Activated naive CD8-positive, alpha-beta T cell treated with anti-CD3 and anti-CD28 coated beads, Interleukin-2, amount 50 U/mL, for 24 hours (primary cell): Measurements from ENCODE around the gene TMEM108.

Experiments used
- ATAC-seq: fragments of 150-1000 bp; cut with Tn5 transposase; one replicate; pipeline ENCODE4 v1.10.0; 2021
- DNase-seq: peaks from one replicate; pipeline ENCODE4 v3.0.0; 2021
- H3K27ac Mint-ChIP-seq: one replicate; pipeline ENCODE4 v1.8.0; 2021; ENCODE audit warnings: mild to moderate bottlenecking, mixed read lengths
- H3K27me3 Mint-ChIP-seq: one replicate; pipeline ENCODE4 v1.8.0; 2021; ENCODE audit warnings: mixed read lengths
- H3K36me3 Mint-ChIP-seq: one replicate; pipeline ENCODE4 v1.8.0; 2021; ENCODE audit warnings: low read depth, mixed read lengths
- H3K4me1 Mint-ChIP-seq: one replicate; pipeline ENCODE4 v1.8.0; 2021; ENCODE audit warnings: mixed read lengths
- H3K4me3 Mint-ChIP-seq: one replicate; pipeline ENCODE4 v1.8.0; 2021; ENCODE audit warnings: mild to moderate bottlenecking, moderate library complexity, mixed read lengths
- H3K9me3 Mint-ChIP-seq: one replicate; pipeline ENCODE4 v1.8.0; 2021; ENCODE audit warnings: mixed read lengths

TMEM108 gene

DNA sequence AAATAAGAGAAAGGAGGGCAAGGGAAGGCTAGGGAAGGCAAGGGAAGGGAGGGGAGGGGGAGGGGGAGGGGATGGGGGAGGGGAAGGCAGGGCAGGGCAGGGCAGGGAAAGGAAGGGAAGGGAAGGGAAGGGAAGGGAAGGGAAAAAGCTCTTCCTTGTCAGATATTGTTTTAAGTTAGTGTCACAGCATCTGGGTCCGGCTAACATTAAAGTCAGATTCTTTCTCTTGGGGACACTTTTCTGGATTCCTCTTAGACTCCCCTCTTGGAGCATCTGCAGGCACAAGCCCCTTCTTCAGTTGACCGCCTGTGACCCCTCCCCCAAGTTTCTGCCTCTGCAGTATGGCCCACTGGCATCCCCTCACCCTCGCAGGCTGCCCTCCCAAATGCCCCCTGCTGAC is 387.7 kb downstream of the TMEM108 start:
- Mint-ChIP-seq H3K4me1 (peaks cover 8% of the 10 kb centered on the region), H3K27ac (peak overlapping the region; percentile 54), H3K4me3 (no peak overlapping the region), H3K36me3 (no peaks in the 10 kb centered on the region), H3K9me3 (no peaks in the 10 kb centered on the region), H3K27me3 (no peaks in the 10 kb centered on the region)
- ATAC-seq = no peak
- no peak for DNase-seq

DNA sequence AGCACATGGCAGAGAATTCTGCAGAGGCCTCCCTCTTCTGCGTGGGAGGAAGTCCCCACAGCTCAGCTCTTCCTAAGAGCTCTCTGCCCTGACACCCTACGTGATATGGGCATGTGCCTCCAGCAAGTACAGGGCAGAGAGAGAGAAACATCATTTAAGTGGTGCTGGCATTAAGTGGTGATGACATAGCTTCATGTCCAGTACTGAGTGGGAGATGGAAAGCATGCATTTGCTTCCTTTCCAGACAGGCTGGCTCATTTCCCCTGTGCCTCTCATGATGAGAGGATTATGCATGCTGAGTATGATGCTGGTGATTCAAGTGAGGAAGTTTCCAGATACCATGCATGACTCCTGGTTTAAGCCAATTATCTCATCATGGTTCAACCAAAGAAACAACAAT is 388.5 kb downstream of the TMEM108 start:
- no peaks in the 10 kb centered on the region for H3K27me3 Mint-ChIP-seq
- DNase-seq = no peak
- H3K9me3 Mint-ChIP-seq = no peaks in the 10 kb centered on the region
- H3K4me1 Mint-ChIP-seq = peaks cover 8% of the 10 kb centered on the region
- peak; percentile 45 for ATAC-seq
- no peaks in the 10 kb centered on the region for H3K36me3 Mint-ChIP-seq
- H3K27ac Mint-ChIP-seq = no peak overlapping the region
- no peak overlapping the region for H3K4me3 Mint-ChIP-seq

DNA sequence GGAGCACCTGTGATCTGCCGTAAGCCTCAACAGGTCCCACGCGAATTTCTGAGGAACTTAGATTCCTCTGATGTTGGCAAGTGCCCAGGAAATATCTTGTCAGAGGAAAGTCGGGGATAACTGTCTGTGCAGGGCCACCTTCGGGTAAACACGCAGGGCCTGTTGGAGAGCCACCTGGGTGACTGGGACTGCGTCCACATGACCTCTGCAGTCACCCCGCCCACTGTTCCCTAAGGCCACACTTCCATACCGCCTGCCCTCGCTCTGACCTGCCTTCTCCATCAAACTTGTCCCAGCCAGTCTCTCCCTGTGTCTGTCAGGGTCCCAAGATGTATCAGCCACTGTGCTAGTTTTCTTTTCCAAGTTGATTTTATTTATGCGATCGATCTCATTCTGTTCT is 390.4 kb downstream of the TMEM108 start:
- Mint-ChIP-seq H3K27ac (no peak overlapping the region), H3K4me1 (peaks cover 8% of the 10 kb centered on the region), H3K36me3 (no peaks in the 10 kb centered on the region), H3K9me3 (no peaks in the 10 kb centered on the region), H3K4me3 (no peak overlapping the region), H3K27me3 (no peaks in the 10 kb centered on the region)
- DNase-seq (no peak), ATAC-seq (no peak)

DNA sequence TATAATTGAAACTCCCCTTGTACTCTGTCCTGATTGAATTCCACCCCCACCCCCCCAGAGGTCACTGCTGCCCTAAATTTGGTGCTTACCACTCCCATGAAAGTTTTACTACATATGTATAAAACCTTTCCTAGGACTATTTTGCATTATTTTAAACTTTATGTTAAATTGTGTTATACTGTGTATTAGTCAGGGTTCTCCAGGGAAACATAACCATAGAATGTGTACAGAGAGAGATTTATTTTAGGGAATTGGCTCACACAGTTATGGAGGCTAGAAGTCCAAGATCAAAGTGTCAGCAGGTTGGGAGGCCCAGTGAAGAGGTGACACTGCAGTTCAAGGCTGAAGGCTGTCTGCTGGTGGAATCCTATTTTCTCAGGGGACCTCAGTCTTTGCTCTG is 390.9 kb downstream of the TMEM108 start:
- no peaks in the 10 kb centered on the region for H3K9me3 Mint-ChIP-seq
- ATAC-seq = no peak
- H3K4me3 Mint-ChIP-seq = no peak overlapping the region
- H3K36me3 Mint-ChIP-seq = no peaks in the 10 kb centered on the region
- peaks cover 3% of the 10 kb centered on the region for H3K4me1 Mint-ChIP-seq
- DNase-seq = no peak
- no peak overlapping the region for H3K27ac Mint-ChIP-seq
- H3K27me3 Mint-ChIP-seq = no peaks in the 10 kb centered on the region

DNA sequence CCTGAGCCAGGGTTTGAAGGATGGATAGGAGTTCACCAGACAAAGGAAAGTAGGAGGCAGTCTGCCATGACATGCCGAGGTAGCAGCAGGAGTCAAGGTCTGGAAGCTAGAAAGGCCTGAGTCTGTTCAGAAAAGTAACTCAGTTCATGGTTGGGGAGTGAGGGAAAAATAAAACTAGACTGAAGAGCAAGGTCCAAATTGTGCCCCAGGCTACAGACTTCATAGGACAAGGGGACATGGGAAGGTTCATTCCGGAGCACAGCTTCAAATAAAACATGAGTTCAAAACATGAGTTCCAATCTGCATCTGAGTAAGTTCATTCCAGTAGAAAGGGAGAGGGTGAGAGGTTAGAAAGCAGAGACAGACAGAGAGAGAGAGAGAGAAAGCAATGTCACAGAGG is 401.4 kb downstream of the TMEM108 start:
- H3K9me3 Mint-ChIP-seq = peaks cover 8% of the 10 kb centered on the region

DNA sequence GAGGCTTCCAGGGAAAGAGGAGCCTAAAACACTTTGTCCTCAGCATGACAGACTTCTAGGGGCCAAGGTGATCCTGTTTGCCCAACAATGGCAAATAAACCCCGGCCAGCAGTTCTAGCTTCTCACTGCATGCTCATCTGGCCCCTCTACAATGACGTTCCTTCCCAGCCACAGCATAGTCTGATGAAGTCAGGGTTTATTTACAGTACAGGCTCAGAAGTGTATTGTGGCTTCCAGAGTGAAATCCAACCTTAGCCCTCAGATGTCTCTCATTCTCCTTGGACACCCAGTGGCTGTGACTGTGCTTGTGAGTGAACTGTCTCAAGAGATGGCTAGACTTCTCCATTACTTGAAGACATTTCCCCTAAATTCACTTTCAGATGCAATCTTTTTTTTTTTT is 402.5 kb downstream of the TMEM108 start:
- H3K27me3 Mint-ChIP-seq = no peaks in the 10 kb centered on the region
- ATAC-seq (no peak), DNase-seq (no peak)
- H3K36me3 Mint-ChIP-seq = peaks cover 5% of the 10 kb centered on the region
- H3K4me3 Mint-ChIP-seq = no peak overlapping the region
- no peak overlapping the region for H3K27ac Mint-ChIP-seq
- peaks cover 27% of the 10 kb centered on the region for H3K4me1 Mint-ChIP-seq
- peaks cover 8% of the 10 kb centered on the region for H3K9me3 Mint-ChIP-seq

More for the DNA sequence above, 401.4 kb downstream of the TMEM108 start:
- H3K27ac Mint-ChIP-seq = no peak overlapping the region
- no peak overlapping the region for H3K4me3 Mint-ChIP-seq
- H3K36me3 Mint-ChIP-seq = peaks cover 5% of the 10 kb centered on the region
- no peak for ATAC-seq
- no peaks in the 10 kb centered on the region for H3K27me3 Mint-ChIP-seq
- H3K4me1 Mint-ChIP-seq = peaks cover 27% of the 10 kb centered on the region
- no peak for DNase-seq

DNA sequence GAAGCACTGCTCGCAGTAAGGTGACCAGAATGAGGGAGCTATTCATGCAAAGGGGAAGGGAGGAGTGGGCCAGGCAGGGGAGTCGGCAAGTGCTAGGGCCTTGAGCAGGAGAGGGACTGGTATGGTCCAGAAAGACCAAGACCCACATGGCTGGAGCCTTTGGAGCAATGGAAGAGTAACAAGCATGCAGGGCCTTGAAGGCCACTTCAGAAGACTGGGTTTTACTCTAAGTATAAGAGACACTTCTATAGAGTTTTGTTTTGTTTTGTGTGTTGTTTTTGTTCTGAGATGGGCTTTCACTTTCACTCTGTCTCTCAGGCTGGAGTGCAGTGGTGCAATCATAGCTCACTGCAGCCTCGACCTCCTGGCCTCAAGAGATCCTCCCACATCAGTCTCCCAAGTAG is 403.7 kb downstream of the TMEM108 start:
- peaks cover 27% of the 10 kb centered on the region for H3K4me1 Mint-ChIP-seq
- no peaks in the 10 kb centered on the region for H3K27me3 Mint-ChIP-seq
- peaks cover 5% of the 10 kb centered on the region for H3K36me3 Mint-ChIP-seq
- H3K27ac Mint-ChIP-seq = peak overlapping the region; percentile 77
- DNase-seq (no peak), ATAC-seq (peak; percentile 64)
- peak overlapping the region; percentile 66 for H3K4me3 Mint-ChIP-seq
- H3K9me3 Mint-ChIP-seq = peaks cover 8% of the 10 kb centered on the region

DNA sequence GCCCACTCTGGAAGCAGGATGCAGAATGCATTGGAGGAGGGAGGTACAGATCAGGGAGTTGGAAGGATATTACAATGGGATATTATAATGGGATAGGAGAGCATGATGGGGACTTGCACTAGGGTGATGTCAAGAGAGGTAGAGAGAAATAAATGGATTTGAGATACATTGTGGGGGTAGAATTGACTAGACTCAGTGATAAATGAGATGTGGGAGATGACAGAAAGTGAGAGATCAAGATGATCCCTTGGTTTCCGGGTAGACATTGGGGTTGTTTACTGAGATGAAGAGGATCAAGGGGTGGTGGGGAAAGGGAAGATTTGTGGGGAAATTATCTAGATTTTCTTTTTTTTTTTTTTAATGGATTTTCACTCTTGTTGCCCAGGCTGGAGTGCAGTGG is 404.3 kb downstream of the TMEM108 start:
- Mint-ChIP-seq H3K27me3 (no peaks in the 10 kb centered on the region), H3K4me1 (peaks cover 27% of the 10 kb centered on the region), H3K4me3 (peak overlapping the region; percentile 66), H3K9me3 (peaks cover 8% of the 10 kb centered on the region), H3K27ac (no peak overlapping the region), H3K36me3 (peaks cover 5% of the 10 kb centered on the region)
- peak; percentile 25 for ATAC-seq
- DNase-seq = no peak

DNA sequence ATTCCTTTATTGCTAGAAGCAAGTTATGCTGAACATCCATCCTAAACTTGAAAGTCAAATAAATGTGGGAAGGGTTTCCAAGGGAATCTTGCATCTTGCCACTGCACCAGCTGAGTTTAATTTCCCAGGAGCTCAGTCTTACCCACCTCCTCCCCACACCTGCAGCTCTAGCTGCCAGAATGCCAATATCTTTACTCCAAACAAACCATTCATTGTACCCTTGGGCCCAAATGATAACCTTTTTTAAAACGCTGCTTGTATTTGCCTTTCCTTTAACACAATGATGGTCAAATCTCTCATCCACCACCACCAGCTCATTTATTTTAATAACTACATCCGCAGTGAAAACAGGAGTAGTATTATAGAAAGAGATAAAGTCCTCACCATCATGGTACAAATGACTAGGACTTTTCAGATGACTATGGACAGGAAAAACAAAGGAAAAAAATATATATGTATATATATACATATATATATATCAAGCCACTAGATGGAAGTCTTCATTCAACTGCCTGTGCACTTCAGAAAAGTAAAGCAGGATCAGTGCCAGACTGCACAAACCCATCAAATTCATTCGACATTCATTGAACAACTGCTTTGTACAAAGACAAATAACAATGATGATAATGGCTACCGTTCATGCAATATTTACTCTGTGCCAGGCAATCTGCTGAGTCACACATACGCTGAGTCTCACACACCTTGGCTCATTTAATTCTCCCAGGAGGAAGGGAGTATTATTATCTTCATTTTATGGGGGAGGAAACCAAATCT is 405.6 kb downstream of the TMEM108 start:
- Mint-ChIP-seq H3K4me3 (no peak overlapping the region), H3K36me3 (peaks cover 5% of the 10 kb centered on the region), H3K9me3 (peaks cover 8% of the 10 kb centered on the region), H3K27me3 (no peaks in the 10 kb centered on the region), H3K27ac (no peak overlapping the region), H3K4me1 (peaks cover 36% of the 10 kb centered on the region)
- DNase-seq = no peak
- ATAC-seq = peak; percentile 8

DNA sequence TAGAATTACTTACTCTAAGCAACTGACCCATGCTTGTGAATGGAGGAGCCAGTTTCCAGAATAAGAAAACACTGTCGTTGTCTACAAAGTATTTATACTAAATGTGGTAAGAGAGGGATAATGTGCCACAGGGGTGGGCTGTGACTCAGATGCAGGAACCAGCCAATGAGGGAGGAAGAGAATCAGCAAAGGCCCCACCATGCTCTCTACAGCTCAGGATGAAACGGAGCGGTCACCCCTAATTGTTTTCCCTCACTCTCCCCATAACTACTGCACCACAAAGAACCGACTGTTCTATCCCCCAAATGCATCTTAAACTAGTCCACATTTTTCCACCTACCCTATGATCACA is 406.2 kb downstream of the TMEM108 start:
- ATAC-seq = no peak
- Mint-ChIP-seq H3K4me1 (peaks cover 42% of the 10 kb centered on the region), H3K36me3 (peaks cover 5% of the 10 kb centered on the region), H3K27me3 (no peaks in the 10 kb centered on the region), H3K27ac (no peak overlapping the region), H3K4me3 (no peak overlapping the region), H3K9me3 (peaks cover 6% of the 10 kb centered on the region)
- no peak for DNase-seq

DNA sequence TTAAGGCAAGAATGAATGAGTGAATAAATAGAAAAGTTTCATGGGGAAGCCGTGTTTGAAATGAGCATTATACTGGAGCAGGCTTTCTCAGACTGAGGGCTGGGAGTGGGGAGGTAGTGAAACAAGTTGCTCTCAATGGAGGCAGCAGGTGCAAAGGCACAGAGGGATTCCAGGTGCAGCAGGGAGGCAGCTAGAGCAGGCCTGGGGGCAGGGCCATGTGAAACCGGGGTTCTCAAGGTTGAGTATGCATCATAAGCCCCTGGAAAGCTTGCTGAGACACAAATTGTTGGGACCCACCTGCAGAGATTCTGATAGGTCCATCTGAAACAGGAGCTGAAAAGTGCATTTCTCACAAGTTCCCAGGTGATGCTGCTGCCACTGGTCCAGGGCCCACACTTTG is 406.9 kb downstream of the TMEM108 start:
- no peak for DNase-seq
- H3K36me3 Mint-ChIP-seq = no peaks in the 10 kb centered on the region
- H3K9me3 Mint-ChIP-seq = no peaks in the 10 kb centered on the region
- no peak overlapping the region for H3K4me3 Mint-ChIP-seq
- H3K27me3 Mint-ChIP-seq = no peaks in the 10 kb centered on the region
- ATAC-seq = no peak
- H3K27ac Mint-ChIP-seq = no peak overlapping the region
- peaks cover 45% of the 10 kb centered on the region for H3K4me1 Mint-ChIP-seq
